GM04504 (cell line): ENCODE data around the gene LRMDA.

Experiments
- DNase-seq: peaks from one replicate; pipeline ENCODE4 v3.0.0-alpha.2; 2012; ENCODE audit warnings: low read depth

LRMDA gene

GRCh38 chr10:75716506-75716905 lies 285.1 kb downstream of the LRMDA start:
- DNase-seq = no peak

DNA sequence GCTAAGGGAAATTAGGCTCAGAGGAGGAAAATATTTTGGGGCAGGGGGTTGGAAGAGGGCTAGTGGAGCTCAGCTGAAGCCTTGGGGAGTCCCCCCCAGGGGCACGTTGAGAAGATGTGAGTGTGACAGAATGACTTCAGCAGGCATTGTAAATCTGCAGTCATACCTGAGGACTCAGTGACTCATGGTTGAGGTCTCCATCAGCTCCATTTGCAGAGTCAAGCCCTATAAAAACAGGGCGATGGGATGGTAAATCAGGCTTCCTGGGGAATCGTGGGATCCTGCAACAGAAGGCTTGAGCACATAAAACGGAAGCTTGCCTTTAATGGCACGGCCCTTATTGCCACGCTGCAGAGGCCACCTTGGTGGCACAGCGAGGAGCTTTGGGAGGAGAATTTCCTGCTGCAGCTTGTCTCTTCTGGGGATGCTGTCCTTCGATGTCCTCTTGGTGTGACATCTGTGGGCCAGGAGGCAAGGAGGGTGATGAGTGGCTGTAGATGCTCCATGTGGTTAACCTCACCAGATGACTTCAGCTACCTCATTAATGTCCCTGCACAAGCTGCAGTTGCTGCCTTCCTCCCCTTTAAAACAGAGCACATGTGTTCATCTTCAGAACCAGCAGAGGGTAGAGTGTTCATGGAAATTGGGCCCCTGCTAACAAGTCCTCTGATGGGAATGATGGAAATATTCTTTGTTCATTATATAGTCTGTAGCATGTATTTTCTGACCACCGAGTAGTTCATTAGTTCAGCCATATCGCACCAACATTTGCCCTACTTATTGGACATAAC lies 285.9 kb downstream of the LRMDA start:
- no peak for DNase-seq

DNA sequence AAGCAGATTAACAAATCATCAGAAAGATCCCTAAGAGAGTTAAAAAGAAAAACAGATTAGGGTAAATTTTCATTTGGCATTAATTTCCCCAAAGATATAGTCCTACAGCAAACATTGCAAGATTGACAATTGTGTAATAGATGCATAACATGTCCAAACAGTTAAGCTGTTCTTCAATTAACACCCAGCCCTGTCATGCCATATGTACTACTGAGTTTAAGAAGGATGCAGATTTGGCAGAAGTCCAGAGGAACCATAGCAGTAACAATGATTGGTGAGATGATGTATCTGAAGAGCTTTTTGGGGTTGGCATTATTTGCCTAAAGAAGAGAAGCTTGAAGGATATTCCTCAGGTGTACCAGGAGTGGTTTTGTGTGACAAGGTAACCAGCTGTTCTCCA lies 287.6 kb downstream of the LRMDA start:
- DNase-seq = no peak

- no peak for DNase-seq
These were observed 288.7 kb downstream of the LRMDA start for GRCh38 chr10:75720157-75720556.

- DNase-seq = no peak
These were observed 290.6 kb downstream of the LRMDA start for GRCh38 chr10:75722020-75722419.

- no peak for DNase-seq
These were observed 291.2 kb downstream of the LRMDA start for GRCh38 chr10:75722609-75723008.

DNA sequence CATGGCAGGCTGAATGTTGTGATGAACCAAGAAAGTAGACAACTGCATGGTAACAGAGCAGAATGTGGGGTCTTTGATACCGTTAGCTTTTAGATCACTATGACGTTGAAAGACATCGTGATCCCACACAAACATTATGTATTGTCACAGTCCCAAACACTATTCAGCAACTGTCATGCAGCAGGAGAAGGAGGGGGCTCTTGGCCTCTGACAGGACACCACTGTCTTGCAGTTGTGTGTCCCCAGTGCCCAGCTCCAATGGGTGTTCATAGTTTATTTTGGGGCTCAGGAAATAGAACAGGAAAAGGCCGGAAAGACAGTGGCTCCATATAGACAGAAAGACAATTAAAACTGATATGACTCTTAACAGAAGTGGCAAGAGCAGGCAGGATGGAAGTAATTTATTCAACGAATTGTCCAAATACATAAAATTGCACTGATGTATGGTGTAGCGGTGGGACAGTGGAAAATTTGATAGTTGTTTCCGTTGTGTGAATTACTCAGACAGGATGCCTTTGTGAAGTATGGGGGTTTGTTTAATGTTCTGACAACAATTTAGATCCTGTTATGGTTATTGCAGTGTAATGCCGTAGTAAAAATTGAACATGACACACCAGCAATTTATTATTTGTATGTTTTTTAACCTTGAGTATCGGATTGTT lies 292.0 kb downstream of the LRMDA start:
- no peak for DNase-seq

DNA sequence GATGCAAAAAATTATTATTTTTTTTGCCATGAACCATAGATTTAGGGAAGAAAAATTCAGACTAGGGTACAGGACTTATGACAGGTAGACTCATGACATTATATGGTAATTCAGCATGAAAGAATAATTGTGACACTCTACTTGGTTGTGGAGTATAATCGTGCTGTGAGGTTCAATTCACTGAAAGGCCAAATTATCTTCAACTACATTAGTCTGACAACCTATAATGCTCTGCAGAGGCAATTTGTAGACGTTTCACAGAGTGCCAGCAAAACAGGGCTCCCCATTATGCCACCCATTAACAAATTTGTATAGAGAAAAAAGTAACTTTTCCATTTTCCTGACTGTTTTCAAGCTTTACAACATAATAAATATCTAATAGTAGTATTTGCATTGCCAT lies 292.6 kb downstream of the LRMDA start:
- no peak for DNase-seq

DNA sequence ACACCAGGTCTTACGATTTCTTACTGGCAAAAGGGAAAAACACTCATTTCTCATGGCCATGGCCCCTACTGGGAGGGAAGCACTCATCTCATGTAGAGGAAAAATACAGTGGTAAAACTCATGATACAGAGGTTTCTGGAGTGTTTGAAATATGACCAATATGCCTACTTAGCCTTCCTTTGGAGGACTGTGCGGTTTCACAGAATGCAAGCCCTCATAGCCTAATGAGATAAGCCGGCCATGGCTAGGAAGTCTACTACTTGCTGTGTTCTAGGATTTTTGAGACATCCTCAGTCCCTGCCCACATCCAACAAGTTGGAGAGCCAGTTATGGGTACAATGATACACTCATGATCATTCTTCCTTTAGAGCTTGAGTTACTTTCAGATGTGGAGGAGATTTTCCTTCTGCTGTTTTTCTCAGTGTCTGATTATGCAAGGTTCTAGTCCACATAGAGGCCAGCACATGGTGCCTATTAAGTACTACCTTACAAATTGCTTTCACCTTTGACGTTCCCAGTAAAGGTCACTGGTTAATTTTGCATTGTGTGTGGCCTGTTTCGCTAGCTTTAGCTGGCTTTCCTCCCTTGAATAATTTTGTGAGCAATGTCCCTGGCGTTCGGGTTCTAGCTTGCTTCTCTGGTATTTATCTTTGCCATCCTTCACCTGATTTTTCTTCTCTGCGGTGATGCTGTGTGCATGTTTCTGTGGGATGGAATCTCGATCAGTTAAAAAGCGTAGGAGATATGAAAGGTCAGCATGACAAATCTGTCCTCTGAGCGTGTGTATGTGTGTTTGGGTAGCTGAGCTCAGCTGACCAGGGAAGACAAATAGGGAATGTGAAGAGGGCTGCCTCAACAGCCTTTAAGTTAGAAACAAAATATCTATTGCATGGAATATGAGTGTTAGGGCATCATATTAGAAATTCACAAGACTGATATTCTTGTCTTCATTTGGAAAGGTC lies 295.4 kb downstream of the LRMDA start:
- DNase-seq = no peak

- no peak for DNase-seq
These were observed 299.4 kb downstream of the LRMDA start for GRCh38 chr10:75730847-75731246.

- no peak for DNase-seq
These were observed 301.9 kb downstream of the LRMDA start for GRCh38 chr10:75733135-75733890.

DNA sequence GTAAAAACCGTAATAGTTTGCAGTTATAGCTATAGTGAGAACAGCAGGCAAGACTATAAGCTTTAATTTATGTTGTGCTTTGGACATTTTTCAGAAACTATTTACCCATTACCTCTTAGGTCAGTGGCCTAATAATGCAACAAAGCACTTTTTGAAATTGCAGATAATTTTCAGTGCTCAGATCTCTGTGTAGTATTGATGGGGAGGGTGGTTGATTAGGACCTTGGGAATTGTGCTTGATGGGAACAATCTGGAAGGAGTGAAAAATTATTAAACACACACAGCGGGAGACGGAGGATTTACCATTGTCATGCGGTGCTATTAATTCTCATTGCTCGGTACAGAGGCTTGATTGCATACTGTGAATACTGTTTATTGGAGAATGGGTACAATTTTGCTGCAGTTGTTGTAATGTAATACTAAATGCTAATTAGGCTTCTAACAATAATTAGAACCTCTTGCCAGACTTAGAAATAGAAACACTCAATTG lies 304.8 kb downstream of the LRMDA start:
- DNase-seq = no peak

GRCh38 chr10:75736889-75737579 lies 305.6 kb downstream of the LRMDA start:
- no peak for DNase-seq

DNA sequence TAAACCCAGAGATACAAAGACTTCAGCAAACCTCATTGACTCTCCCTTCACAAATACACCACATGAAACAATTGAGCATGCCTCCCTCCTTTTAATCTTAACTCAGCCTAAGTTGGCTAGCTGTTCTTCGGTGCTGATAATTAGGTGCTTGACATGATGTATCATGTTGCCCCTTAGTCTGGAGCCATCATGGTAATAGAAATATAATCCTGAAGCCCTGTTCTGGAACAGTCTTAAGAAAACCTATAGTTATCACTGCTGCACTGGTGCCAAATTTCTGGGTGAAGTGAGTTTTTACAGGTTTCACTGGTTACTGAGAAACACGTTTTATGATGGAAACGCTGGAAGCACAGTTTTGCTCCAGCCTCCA lies 306.1 kb downstream of the LRMDA start:
- DNase-seq = no peak

- DNase-seq = no peak
These were observed 307.5 kb downstream of the LRMDA start for GRCh38 chr10:75738924-75739323.

- no peak for DNase-seq
These were observed 308.2 kb downstream of the LRMDA start for GRCh38 chr10:75739414-75740143.

- no peak for DNase-seq
These were observed 309.1 kb downstream of the LRMDA start for GRCh38 chr10:75740541-75740940.

GRCh38 chr10:75742355-75742754 lies 310.9 kb downstream of the LRMDA start:
- DNase-seq = no peak

DNA sequence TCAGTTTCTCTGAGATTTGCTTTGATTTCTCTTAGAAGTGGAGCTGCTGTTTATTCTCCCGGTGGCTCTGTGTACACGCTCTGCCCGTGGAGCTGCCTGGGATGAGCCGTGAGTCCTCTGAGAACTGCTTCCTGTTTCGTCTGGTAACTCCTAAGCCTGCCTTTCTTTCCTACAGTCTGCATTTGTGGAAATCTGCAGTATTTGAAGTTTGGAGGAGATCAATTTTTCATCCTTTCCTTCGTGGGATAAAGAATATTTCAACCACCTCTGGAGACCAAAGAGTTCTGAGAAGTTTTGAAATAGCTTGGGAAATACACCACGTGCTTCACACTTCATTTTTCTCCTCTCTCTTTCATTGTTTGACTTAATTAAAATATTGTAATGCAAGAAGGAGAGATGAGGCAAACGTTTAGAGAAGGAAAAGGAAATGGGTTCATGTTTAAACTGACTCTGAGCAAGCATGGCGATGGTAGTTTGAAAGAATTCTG lies 311.9 kb downstream of the LRMDA start:
- DNase-seq = no peak

- DNase-seq = no peak
These were observed 312.8 kb downstream of the LRMDA start for GRCh38 chr10:75744261-75744660.
